Measurements from ENCODE around the gene RPL13. TPM values are rescaled to one million over a fixed set of nuclear protein-coding genes. Genes with fewer than 3 reads are reported as not detected.

RPL13 gene
- polyA plus RNA-seq (ENCODE audit: insufficient read length in 12 of 12) = 1,000 to 10,000 TPM; 1,406 to 4,683 (median 3,152) TPM
- long read RNA-seq, donor 1, full-length matches to known transcripts = 3,304 of 3,768 reads
- long read RNA-seq, donor 1, partial matches to known transcripts = 395 of 3,768 reads
- long read RNA-seq, donor 1, other reads (novel, unspliced or antisense) = 69 of 3,768 reads
- long read RNA-seq, donor 2, full-length matches to known transcripts = 3,565 of 4,093 reads
- long read RNA-seq, donor 2, partial matches to known transcripts = 443 of 4,093 reads
- long read RNA-seq, donor 2, other reads (novel, unspliced or antisense) = 85 of 4,093 reads
- long read RNA-seq, donor 3, full-length matches to known transcripts = 1,617 of 1,840 reads
- long read RNA-seq, donor 3, partial matches to known transcripts = 190 of 1,840 reads
- long read RNA-seq, donor 3, other reads (novel, unspliced or antisense) = 33 of 1,840 reads
- long read RNA-seq, donor 4, full-length matches to known transcripts = 1,297 of 1,496 reads
- long read RNA-seq, donor 4, partial matches to known transcripts = 170 of 1,496 reads
- long read RNA-seq, donor 4, other reads (novel, unspliced or antisense) = 29 of 1,496 reads
- long read RNA-seq, donor 5, full-length matches to known transcripts = 6,416 of 7,059 reads
- long read RNA-seq, donor 5, partial matches to known transcripts = 446 of 7,059 reads
- long read RNA-seq, donor 5, other reads (novel, unspliced or antisense) = 197 of 7,059 reads
- long read RNA-seq, donor 6, full-length matches to known transcripts = 1,874 of 2,186 reads
- long read RNA-seq, donor 6, partial matches to known transcripts = 278 of 2,186 reads
- long read RNA-seq, donor 6, other reads (novel, unspliced or antisense) = 34 of 2,186 reads
- long read RNA-seq, donor 7, full-length matches to known transcripts = 1,666 of 1,823 reads
- long read RNA-seq, donor 7, partial matches to known transcripts = 127 of 1,823 reads
- long read RNA-seq, donor 7, other reads (novel, unspliced or antisense) = 30 of 1,823 reads
- long read RNA-seq, donor 8, full-length matches to known transcripts = 5,099 of 5,540 reads
- long read RNA-seq, donor 8, partial matches to known transcripts = 281 of 5,540 reads
- long read RNA-seq, donor 8, other reads (novel, unspliced or antisense) = 160 of 5,540 reads
- long read RNA-seq, donor 9, full-length matches to known transcripts = 2,578 of 2,911 reads
- long read RNA-seq, donor 9, partial matches to known transcripts = 286 of 2,911 reads
- long read RNA-seq, donor 9, other reads (novel, unspliced or antisense) = 47 of 2,911 reads
- long read RNA-seq, donor 10, full-length matches to known transcripts = 3,644 of 3,945 reads
- long read RNA-seq, donor 10, partial matches to known transcripts = 221 of 3,945 reads
- long read RNA-seq, donor 10, other reads (novel, unspliced or antisense) = 80 of 3,945 reads
- long read RNA-seq, donor 11, full-length matches to known transcripts = 3,431 of 3,814 reads
- long read RNA-seq, donor 11, partial matches to known transcripts = 296 of 3,814 reads
- long read RNA-seq, donor 11, other reads (novel, unspliced or antisense) = 87 of 3,814 reads

- peak; percentile 95 for DNase-seq
Observed at GRCh38 chr16:89560378-89561141, at the start of gene RPL13. TSS of gene RPL13 (plus strand) at chr16:89560682. CDS start at chr16:89560960, 278 bp downstream.

GRCh38 chr16:89511374-89511773 is 49.1 kb upstream of the RPL13 start:
- DNase-seq = no peak

- no peak for DNase-seq
Observed at GRCh38 chr16:89512453-89512852, 48.0 kb upstream of the RPL13 start.

GRCh38 chr16:89517128-89517527 is 43.4 kb upstream of the RPL13 start:
- DNase-seq = no peak

GRCh38 chr16:89519881-89520280 is 40.6 kb upstream of the RPL13 start:
- DNase-seq = no peak

GRCh38 chr16:89522287-89522686 is 38.2 kb upstream of the RPL13 start:
- DNase-seq = no peak

GRCh38 chr16:89523680-89524344 is 36.7 kb upstream of the RPL13 start:
- DNase-seq = no peak

GRCh38 chr16:89525146-89525913 is 35.2 kb upstream of the RPL13 start:
- no peak for DNase-seq

GRCh38 chr16:89529097-89529496 is 31.4 kb upstream of the RPL13 start:
- DNase-seq = no peak

GRCh38 chr16:89530401-89531381 is 29.8 kb upstream of the RPL13 start:
- no peak for DNase-seq

GRCh38 chr16:89531821-89532526 is 28.5 kb upstream of the RPL13 start:
- DNase-seq = no peak

GRCh38 chr16:89534252-89534756 is 26.2 kb upstream of the RPL13 start:
- no peak for DNase-seq

GRCh38 chr16:89536371-89536770 is 24.1 kb upstream of the RPL13 start:
- DNase-seq = no peak

- no peak for DNase-seq
Observed at GRCh38 chr16:89536886-89537548, 23.5 kb upstream of the RPL13 start.

- DNase-seq = no peak
Observed at GRCh38 chr16:89537549-89537925, 22.9 kb upstream of the RPL13 start.

- no peak for DNase-seq
Observed at GRCh38 chr16:89538286-89538685, 22.2 kb upstream of the RPL13 start.

Data from muscle of arm (tissue), 14 donors.